Stimulated activated CD4-positive, alpha-beta T cell treated with anti-CD3 and anti-CD28 coated beads, TNF-alpha, amount 100 ng/mL, for 24 hours (primary cell): ENCODE data around the gene CCDC178.
"Not testable (repeated sequence)": the region's sequence is repeated elsewhere in the genome, so short reads cannot be mapped to it uniquely, and the experiment has no call there.

Source experiments
- DNase-seq, 3 experiments: peaks; one replicate each; pipeline ENCODE4 v3.0.0-alpha.2; 2020; ENCODE audit warnings: low read depth in 3 of 3

CCDC178 gene

DNA sequence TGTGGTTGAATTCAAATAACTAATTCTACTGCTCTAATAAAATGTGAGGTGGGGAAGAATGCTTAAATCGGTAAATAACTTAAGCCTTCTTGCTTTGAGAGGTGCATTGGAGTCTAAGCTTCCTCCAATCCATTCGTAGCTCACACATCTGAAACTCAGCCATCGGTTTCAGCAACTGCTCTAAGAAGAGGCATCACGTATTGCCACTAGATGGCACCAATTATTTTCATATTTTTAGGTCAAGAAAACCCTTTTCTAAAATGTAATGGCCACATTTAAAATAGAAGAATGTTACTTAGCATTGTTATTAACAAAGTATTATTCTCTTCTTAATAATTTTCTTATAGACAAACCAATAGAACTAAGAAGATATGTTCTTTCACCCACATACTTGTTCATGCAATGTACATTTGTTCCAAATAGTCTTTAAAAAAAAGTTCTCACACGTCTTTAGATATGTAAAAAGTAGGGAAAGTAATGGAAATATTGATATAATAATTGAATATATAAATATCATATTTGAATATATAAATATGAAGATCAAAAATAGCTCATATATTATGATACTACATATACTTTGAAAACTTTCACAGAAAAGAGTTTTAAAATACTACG lies 229.8 kb downstream of the CCDC178 start:
- DNase-seq: no peak

DNA sequence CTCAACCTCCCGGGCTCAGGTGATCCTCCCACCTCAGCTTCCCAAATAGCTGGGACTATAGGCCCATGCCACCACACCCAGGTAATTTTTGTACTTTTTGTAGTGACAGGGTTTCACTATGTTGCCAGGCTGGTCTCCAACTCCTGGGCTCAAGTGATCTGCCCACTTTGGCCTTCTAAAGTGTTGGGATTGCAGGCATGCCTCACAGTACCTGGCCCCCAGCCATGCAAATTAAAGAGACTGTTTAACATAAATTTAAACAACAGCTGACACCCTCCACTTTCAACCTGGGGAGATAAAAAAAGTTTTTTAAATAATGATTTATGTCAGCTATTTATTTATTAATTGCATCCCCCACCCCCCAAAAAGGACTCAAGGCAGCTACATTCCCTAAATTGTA lies 234.7 kb downstream of the CCDC178 start:
- DNase-seq: no peak

DNA sequence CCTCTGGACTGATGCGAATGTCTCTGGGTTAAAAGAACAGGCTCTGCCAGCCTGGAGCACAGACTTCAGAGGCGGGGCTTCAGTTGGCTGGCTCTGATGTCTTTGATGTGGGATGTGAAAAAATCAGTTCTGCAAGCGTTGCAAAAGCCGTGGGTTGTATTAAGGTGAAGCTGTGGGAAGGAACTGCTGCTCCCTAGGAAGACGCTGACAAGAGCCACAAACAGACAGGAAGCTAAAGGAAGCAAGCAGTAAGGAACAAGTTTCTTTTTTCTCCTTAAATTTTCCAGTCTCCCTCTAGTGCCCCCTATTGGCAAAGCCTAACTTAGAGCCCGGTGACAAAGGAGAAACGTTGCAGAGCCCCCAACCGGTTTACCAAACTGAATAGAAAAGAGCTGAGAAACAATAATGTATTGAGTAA lies 239.0 kb downstream of the CCDC178 start:
- DNase-seq: no peak

DNA sequence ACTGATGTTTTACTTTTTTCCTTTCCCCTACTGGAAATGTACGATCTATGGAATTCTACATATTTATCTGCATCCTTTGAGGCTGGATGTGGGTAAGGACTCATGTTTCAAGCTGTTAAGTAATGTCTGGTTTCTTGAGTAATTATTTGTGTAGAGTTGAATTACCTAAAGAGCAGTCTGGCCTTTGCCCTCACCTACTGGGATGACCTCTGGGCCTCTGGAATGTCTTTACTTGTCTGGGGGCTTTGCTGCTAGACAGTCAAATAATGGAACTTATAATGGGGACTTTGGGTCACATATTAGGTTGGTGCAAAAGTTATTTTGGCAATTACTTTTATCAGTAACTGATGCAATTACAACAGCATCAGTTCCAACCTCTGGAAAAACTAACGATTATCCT lies 244.7 kb downstream of the CCDC178 start:
- no peak for DNase-seq

DNA sequence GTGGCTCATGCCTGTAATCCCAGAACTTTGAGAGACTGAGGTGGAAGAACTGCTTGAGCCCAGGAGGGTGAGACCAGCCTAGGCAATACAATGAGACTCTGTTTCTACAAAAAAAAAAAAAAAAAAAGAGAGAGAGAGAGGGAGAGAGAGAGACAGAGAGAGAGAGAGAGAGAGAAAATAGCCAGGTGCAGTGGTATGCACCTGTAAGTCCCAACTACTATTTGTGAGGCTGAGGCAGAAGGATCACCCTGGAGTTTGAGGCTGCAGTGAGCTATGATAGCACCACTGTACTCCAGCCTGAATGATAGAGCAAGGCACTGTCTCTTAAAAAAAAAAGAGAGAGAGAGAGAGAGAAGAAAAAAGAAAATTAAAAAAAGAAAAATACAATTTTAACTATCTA lies 245.7 kb downstream of the CCDC178 start:
- no peak for DNase-seq

DNA sequence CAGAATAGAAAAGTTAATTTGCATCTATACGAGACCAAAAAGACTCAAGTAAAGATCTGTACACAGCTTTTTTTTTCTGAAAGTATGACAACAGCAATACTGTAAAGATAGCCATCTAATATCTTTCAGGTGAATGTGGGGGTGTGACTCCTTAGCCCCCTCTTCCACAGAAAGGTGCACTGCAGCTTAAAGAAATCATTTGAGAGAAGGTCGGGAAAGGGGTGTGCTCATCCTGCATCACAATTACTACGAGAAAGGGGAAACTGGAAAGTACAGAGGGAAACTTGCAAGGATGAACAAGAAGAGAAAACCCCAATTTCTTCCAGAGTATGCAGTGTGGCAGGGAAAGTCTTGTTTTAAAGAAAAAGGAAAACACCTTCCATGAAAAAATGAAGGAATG lies 255.6 kb downstream of the CCDC178 start:
- DNase-seq: no peak

DNA sequence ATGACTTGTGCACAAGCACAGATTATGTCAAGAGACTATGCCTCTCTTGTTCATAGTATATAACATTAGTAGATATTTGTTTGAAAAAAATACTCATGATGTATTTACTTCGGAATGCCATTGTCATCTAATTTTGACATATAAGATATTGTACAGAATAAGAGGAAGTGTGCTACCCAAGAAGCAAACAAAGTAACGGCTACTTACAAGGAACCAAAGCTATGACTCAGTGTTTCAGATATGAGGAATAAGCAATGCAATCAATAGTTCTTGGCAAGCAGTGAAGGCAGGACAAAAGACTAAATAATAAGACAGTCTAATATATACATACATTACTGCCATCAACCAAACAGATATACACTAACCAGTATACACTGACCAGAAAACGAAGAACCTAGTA lies 256.3 kb downstream of the CCDC178 start:
- DNase-seq: no peak

DNA sequence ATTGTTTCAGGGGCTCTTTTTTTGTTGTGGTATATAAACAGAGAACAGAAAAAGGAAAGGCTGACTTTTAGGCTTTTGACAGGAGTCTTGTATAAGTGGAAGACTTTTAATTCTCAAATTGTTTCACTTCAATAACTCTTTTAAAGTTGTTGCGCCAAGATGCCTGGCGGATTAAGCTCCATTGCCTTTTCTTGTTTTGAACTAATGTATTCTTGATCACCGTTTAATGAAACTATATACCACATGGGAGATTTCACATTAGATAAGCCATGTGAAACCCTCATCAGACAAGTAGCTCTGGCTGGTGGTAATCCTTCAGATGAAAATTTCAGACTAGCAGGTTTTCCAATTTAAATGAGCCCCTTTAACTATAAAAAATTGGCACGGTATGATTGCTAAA lies 257.4 kb downstream of the CCDC178 start:
- DNase-seq: no peak

DNA sequence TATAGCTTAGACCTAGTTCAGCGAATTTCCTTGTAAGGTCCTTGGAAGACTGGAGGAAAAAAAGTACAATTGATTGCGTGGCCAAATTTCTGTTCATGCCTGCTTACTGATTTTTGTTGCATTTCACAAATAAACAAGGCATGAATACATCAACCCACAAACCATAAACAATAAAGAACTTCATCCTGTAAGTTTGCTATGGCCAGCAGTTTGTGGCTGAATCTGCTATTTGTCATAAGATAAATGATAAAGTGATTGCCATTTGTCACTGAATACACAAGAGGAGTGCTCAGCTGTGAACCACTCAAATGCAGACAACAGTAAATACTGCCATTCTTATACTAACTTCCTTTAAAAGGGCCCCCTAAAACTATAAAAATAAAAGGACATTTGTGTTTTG lies 259.5 kb downstream of the CCDC178 start:
- no peak for DNase-seq

DNA sequence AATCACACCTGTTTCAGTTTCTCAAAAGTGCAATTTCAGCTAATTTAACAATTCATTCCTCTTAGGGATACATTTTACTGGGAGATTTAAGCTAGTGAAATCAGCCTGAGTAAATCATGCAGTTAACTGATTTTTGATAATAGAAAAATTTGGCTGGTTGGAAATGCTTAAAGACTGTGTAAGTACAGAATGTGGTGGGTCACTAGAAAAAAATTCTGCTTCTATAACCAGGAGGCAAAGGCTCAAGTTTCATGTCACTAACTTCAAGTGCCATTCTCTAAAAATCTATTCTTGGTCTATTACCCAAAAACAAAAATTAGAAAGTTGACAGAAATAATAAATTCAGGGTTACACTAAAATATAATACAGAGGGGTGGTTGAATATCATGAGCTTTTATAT lies 271.3 kb downstream of the CCDC178 start:
- no peak for DNase-seq

DNA sequence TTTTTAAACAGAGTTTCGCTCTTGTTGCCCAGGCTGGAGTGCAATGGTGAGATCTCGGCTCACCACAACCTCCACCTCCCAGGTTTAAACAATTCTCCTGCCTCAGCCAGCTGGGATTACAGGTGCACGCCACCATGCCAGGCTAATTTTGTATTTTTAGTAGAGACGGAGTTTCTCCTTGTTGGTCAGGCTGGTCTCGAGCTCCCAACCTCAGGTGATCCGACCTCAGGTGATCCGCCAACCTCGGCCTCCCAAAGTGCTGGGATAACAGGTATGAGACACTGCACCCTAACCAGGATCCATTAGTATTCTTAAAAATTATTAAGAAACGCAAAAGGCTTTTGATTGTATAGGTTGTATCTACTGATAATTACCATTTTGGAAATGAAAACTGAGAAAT lies 276.4 kb downstream of the CCDC178 start:
- not testable (repeated sequence) for DNase-seq

DNA sequence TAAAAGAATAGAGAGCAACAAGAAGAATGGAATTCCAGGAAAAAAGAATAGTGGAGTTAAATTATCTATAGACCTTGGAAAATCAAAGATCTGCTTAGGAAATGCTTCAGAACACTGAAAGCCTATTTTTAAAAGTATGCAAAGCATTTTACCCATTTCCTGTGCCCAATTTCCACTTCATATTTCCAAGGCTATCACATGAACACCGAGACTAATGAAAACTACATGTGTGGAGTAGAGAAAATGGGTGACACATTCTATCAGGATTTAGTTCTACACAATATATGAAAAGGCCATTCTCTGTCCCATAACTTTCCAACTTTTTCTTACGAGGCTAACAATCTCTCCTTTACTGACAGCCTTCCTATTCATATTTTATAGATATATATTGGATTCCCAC lies 279.4 kb downstream of the CCDC178 start:
- no peak for DNase-seq

DNA sequence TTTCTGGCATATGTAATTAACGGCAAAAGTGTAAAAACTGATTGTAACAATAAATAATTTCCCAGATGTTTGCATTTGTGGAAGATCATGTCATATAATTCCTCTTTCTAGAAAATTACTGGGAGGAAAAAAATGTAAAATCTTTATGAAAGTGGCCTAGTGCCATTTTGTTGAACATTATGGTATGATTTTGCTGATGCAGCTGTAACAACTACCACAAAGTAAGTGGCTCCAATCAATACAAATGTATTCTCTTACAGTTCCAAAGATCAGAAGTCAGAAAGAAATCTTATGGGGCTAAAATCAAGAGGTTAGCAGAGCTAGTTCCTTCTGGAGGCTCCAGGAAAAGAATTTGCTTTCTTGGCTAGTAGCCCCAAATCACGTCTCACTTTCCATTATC lies 281.4 kb downstream of the CCDC178 start:
- DNase-seq: no peak

DNA sequence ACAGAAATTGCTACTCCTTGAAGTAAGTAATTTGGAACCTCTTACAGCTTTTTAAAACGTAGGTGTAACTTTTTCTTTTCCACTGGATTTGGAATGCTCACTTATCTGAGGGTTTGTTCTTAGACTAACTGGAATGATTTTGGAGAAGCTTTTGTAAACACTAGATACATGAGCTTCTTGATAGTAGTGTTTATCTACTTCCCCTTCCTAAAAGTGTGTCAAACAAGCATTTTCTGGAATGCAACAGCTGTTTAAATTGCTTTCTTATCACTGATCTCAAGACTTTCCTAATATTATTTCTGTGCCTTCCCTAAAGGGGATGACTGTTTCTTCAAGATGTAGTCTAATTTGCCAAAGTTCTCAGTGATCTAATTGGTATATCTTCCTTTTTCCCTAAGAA lies 282.6 kb downstream of the CCDC178 start:
- no peak for DNase-seq

DNA sequence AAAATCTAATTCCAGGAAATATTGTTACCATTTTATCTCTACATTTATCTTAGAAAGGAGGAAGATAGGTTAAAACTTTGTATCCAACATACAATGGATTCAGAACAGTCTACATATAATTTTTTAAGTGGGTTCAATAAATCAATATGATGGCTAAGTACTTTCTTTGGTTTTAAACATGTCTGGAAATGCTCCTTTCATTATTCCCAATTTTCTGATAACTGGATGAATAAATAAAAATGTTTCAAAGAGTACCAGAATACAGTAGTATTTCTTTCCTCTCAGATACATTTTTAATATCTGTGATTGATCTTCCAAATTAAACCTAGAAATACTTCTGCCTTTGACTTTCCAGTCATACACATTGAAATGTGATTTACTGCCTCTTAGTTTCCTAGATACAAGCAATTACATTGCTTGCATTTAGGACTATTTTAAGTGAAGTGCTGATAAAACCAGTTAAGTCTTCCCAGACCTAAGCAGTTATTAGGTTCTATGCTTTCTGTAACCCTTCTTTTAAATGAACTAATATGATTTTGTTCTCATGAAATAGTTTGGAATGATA lies 283.5 kb downstream of the CCDC178 start:
- no peak for DNase-seq

DNA sequence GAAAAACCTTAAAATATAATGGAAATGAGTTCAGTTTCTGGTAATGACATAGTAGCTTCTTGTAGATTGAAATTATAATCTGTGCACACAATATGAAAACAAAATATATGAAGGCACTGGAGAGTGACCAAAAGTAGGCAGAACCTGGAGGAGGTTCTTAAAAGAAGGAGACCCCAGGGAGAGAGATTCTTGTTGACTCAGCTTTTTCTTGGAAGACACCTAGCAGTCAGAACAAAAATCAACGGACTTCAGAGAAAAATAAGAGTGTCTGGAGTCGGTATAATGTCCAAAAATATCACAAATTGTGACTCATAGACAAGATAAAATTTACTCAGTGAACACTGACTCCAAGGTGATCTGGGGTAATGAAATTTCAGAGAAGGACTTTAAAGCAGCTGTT lies 286.5 kb downstream of the CCDC178 start:
- no peak for DNase-seq

DNA sequence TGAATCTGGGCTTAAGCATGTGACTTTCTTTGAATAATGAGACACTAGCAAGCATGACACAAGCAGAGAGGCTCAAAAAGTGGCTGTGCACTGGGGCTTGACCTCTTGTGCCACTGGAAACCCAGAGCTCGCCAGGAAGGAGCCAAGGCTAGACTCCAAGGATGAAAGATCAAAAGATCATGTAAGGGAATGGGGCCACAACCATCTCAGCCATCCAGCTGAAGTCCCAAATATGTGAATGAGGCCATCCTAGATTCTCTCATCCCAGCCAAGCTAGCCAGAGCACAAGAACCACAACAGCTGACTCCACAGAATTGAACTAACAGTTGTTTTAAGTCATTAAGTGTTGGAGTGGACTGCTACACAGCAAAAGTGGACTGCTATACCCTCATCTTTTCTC lies 288.1 kb downstream of the CCDC178 start:
- DNase-seq: no peak

DNA sequence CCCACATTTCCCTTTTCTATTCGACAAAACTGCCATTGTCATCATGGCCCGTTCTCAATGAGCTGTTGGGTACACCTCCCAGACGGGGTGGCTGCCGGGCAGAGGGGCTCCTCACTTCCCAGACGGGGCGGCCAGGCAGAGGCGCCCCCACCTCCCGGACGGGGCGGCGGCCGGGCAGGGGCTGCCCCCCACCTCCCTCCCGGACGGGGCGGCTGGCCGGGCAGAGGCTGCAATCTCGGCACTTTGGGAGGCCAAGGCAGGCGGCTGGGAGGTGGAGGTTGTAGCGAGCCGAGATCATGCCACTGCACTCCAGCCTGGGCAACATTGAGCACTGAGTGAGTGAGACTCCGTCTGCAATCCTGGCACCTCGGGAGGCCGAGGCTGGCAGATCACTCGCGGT lies 292.7 kb downstream of the CCDC178 start:
- DNase-seq: not testable (repeated sequence)

DNA sequence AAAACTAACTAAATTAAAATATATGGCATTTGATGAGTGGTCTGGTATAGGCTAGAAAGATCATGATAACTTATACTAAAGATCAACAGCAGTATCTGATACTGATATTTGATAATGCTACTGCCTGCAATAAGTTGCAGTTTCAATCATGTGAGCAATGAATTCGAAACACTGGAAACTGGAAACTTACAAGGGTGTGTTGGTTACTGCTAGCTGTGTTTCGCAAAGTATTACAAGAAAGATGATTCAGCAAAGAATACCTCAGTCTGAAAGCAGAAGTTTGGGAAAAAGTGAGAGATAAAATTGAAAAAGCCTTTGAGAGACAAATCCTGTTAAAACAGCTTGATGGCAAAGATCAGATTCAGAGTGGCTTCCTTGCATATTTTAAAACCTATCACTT lies 294.5 kb downstream of the CCDC178 start:
- DNase-seq: no peak

DNA sequence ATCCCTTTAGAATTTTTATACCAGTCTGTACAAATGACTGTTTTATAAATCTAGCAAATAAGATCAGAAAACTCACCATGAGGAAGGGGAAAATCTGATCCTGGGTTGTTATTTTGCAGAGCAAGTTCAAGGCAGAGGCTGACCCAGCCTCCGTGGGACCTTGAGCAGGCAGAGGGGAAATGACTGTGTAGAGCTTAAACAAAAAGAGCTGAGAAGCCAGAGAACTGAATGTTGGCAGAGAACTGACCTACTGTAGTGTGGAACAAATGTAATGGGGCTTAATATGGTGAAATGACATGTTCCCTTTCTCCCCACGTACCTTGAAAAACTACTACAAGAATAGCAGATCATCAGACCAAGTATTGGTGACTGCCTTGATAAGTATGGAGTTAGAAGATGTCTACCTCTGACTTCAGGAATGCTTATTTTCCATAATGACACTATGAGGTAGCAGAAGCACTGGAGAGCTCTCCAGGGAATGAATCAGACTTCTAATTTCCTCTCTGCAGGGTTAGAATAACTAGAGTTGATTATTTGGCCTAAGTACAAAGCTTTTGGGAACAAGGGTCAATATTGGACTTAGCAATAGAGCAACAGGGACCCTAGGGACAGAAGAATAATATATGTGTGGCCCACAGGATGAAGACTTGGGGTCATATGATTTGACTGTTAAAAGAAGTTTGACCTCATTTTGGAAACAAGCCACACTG lies 304.4 kb downstream of the CCDC178 start:
- DNase-seq: no peak

DNA sequence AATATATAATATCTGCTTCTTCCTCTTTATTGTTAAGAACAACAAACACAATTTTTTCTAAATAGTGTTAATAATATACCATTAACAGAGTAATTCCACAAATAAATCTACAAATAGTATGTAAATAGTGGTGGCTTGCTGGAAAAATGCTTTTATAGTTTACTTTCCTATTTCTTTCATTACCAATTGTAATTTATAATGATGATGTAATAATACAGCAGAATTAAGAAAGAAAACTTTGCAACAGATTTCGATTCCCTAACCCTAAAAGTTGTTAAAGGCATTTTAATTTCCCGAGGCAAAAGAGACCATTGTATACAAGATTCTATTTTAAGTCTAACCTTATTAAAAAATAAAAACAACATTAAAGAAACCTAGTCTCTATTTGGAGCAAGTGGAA lies 307.9 kb downstream of the CCDC178 start:
- DNase-seq: no peak

DNA sequence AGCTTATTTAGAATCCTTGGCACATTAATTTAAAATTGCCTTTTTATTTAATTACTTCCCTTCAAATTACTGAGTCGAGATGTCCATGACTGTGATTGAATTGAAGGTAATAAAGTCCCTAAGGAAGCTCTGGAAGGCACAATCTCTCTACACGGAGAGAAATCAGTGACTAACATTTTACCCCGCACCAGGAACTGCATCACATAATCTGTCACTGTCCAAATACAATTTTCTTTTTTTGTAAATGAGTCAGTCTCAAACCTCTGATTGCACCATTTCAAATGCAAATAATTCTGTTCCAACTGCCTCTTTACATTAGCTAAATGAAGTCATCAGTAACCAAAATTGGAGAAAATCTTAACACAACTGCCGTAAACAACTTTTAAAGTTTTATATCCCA lies 311.9 kb downstream of the CCDC178 start:
- no peak for DNase-seq

DNA sequence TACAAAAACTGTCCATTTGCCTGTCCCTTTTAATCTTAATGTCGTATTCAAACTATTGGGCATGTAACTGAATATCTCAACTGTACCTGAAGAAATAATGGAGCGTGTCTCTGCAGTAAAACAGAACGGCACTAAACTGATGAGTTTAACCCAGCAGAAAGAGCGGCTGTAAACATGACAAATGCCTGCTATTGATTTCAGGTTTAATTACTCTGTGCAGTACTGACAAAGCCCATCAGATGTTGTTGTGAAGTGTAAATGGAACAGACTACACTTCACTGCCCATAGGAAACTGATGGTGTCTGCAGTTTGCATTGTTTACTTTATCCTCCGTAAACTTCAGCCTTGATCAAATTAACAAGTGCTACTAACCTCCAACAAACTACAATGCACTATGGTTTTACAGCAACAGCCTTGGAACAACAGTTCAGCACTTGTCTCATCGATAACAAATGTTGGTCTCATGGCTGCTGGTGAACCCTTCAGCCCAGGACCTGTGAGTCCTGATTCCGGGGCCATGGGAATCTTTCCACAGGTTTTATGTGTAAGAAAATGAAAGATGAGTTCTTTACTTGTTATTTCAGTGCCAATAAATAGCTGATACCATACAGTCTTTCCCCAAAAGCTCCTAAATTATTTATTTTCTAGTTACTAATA lies 316.5 kb downstream of the CCDC178 start:
- DNase-seq: no peak
